NCI-H226 (cell line): ENCODE measurements around the gene ERG28.
"Not testable (repeated sequence)": the region's sequence is repeated elsewhere in the genome, so short reads cannot be mapped to it uniquely, and the experiment has no call there.

Source experiments
- DNase-seq: peaks from one replicate; pipeline ENCODE4 v3.0.0-alpha.2; 2015

ERG28 gene

GRCh38 chr14:75615200-75615599, 45.5 kb downstream of the ERG28 start:
- no peak for DNase-seq

- no peak for DNase-seq
These were observed 46.5 kb downstream of the ERG28 start for GRCh38 chr14:75614179-75614578.

- no peak for DNase-seq
These were observed 48.5 kb downstream of the ERG28 start for GRCh38 chr14:75612157-75612556.

GRCh38 chr14:75610834-75611233, 49.8 kb downstream of the ERG28 start:
- no peak for DNase-seq

GRCh38 chr14:75609606-75610475, 50.8 kb downstream of the ERG28 start:
- no peak for DNase-seq

GRCh38 chr14:75609116-75609515, 51.6 kb downstream of the ERG28 start:
- no peak for DNase-seq

GRCh38 chr14:75607842-75608640, 52.6 kb downstream of the ERG28 start:
- DNase-seq, result no peak

GRCh38 chr14:75607044-75607443, 53.6 kb downstream of the ERG28 start:
- no peak for DNase-seq

GRCh38 chr14:75605916-75606315, 54.8 kb downstream of the ERG28 start:
- no peak for DNase-seq

GRCh38 chr14:75604979-75605851, 55.5 kb downstream of the ERG28 start:
- no peak for DNase-seq

- DNase-seq, result no peak
These were observed 58.2 kb downstream of the ERG28 start for GRCh38 chr14:75602503-75602902.

GRCh38 chr14:75601061-75601460, 59.6 kb downstream of the ERG28 start:
- not testable (repeated sequence) for DNase-seq

GRCh38 chr14:75600100-75600499, 60.6 kb downstream of the ERG28 start:
- DNase-seq, result not testable (repeated sequence)
